AG08396 (cell line): ENCODE data around the gene RC3H2.

Experiments
- DNase-seq: peaks from one replicate; pipeline ENCODE4 v3.0.0; 2012; ENCODE audit warnings: low spot score, mixed read lengths

RC3H2 gene

DNA sequence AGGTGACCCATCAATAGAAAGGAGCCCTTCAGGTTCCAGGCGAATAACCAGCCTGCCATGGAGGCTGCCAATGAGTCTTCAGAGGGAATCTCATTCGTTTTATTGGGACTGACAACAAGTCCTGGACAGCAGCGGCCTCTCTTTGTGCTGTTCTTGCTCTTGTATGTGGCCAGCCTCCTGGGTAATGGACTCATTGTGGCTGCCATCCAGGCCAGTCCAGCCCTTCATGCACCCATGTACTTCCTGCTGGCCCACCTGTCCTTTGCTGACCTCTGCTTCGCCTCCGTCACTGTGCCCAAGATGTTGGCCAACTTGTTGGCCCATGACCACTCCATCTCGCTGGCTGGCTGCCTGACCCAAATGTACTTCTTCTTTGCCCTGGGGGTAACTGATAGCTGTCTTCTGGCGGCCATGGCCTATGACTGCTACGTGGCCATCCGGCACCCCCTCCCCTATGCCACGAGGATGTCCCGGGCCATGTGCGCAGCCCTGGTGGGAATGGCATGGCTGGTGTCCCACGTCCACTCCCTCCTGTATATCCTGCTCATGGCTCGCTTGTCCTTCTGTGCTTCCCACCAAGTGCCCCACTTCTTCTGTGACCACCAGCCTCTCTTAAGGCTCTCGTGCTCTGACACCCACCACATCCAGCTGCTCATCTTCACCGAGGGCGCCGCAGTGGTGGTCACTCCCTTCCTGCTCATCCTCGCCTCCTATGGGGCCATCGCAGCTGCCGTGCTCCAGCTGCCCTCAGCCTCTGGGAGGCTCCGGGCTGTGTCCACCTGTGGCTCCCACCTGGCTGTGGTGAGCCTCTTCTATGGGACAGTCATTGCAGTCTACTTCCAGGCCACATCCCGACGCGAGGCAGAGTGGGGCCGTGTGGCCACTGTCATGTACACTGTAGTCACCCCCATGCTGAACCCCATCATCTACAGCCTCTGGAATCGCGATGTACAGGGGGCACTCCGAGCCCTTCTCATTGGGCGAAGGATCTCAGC, 104.8 kb downstream of the RC3H2 start, which contains the start of gene OR1K1:
OR1K1 (plus strand) TSS at position 58 of the 995 bp plus-strand sequence; CDS start at position 58, 0 bp downstream.
- DNase-seq: no peak

GRCh38 chr9:122797316-122798063, 107.7 kb downstream of the RC3H2 start:
- no peak for DNase-seq
